HCT116 (cell line): ENCODE results near the gene GBP7. TPM values are rescaled to one million over a fixed set of nuclear protein-coding genes. Genes with fewer than 3 reads are reported as not detected.

Experiments
- ATAC-seq: fragments of 200-7000 bp; cut with Tn5 transposase; 2 replicates; pipeline ENCODE4 v1.9.1; 2020; ENCODE audit warnings: mild to moderate bottlenecking, moderate library complexity
- BruUV-seq: library from RNA; stranded (reverse); fragments of 400-500 nt; replicated peaks from 2 replicates; lab custom pipeline; 2021; lab: Mats Ljungman, UMichigan
- CTCF ChIA-PET: fragments of 300-600 bp; sonication (Branson Sonifier 250); formaldehyde crosslinking; loops from one replicate; lab custom pipeline; 2021; ENCODE audit warnings: antibody characterized with exemption; lab: Charles Lee
- POLR2A ChIA-PET: fragments of 300-600, 350-600 bp; sonication (Branson Sonifier 250); formaldehyde crosslinking; loops from one replicate; lab custom pipeline; 2021; ENCODE audit warnings: antibody characterized with exemption; lab: Charles Lee
- RAD21 ChIA-PET, 2 experiments: fragments of 300-600 bp; sonication (Branson Sonifier 250); formaldehyde crosslinking; loops; one replicate each; lab custom pipeline; 2023; ENCODE audit warnings: low total read pairs in 2 of 2; ENCODE audit not compliant: uncharacterized antibody in 2 of 2, unreplicated experiment in 2 of 2, low non-redundant PET in 1 of 2; lab: Charles Lee
- DNase-seq: peaks from one replicate; pipeline ENCODE4 v3.0.0-alpha.2; 2010; ENCODE audit warnings: low read depth, low spot score
- H2AFZ ChIP-seq: fragments of 200-600 bp; shearing (Covaris generic), sonication (generic); 2 replicates; pipeline ENCODE4 v1.6.1; 2017; ENCODE audit warnings: low read depth, mixed run types, mixed read lengths, antibody characterized with exemption, low read length; ENCODE audit not compliant: poor library complexity, severe bottlenecking
- H3K27ac ChIP-seq: 2 replicates; pipeline ENCODE4 v1.5.1; 2012; ENCODE audit warnings: low read depth, low read length
- H3K27me3 ChIP-seq: fragments of 200-600 bp; sonication (generic); 2 replicates; pipeline ENCODE4 v1.6.1; 2016; ENCODE audit warnings: mixed run types, low read length, mixed read lengths; ENCODE audit not compliant: insufficient read depth
- H3K36me3 ChIP-seq, 2 experiments: fragments of 200-500 bp in 1 of 2; fragments of 200-600 bp in 1 of 2; sonication (Bioruptor generic) in 1 of 2; sonication (generic) in 1 of 2; 2 replicates each; pipeline versions ENCODE4 v1.5.1 to v1.6.1; 2014 to 2016; ENCODE audit warnings: low read length in 2 of 2, inconsistent platforms in 1 of 2, mixed read lengths in 1 of 2, mixed run types in 1 of 2; ENCODE audit not compliant: insufficient read depth in 2 of 2, control insufficient read depth in 1 of 2
- H3K4me1 ChIP-seq, 2 experiments: fragments of 200-600 bp in 1 of 2; sonication (generic) in 1 of 2; 2 replicates each; pipeline versions ENCODE4 v1.5.1 to v1.6.1; 2012 to 2017; ENCODE audit warnings: low read length in 2 of 2, inconsistent platforms in 1 of 2, mild to moderate bottlenecking in 1 of 2, mixed read lengths in 1 of 2, mixed run types in 1 of 2, moderate library complexity in 1 of 2; ENCODE audit not compliant: insufficient read depth in 2 of 2, control insufficient read depth in 1 of 2
- H3K4me2 ChIP-seq: fragments of 200-600 bp; sonication (generic); 2 replicates; pipeline ENCODE4 v1.6.1; 2017; ENCODE audit warnings: mixed run types, low read length, mixed read lengths
- H3K4me3 ChIP-seq, 2 experiments: fragments of 200-600 bp in 1 of 2; sonication (generic) in 1 of 2; replicated peaks in 1 of 2; 2 replicates each; pipeline ENCODE4 v1.5.1; 2011 to 2016; ENCODE audit warnings: low read length in 2 of 2, control low read depth in 1 of 2, low read depth in 1 of 2, mild to moderate bottlenecking in 1 of 2, mixed read lengths in 1 of 2, mixed run types in 1 of 2
- H3K79me2 ChIP-seq: fragments of 200-600 bp; sonication (generic); 2 replicates; pipeline ENCODE4 v1.6.1; 2017; ENCODE audit warnings: mild to moderate bottlenecking, mixed run types, low read length, moderate library complexity, mixed read lengths; ENCODE audit not compliant: insufficient read depth
- H3K9ac ChIP-seq: fragments of 200-600 bp; sonication (generic); 2 replicates; pipeline ENCODE4 v1.6.1; 2016; ENCODE audit warnings: low read length, mixed read lengths
- H3K9me2 ChIP-seq: fragments of 200-600 bp; sonication (generic), shearing (Covaris generic); 2 replicates; pipeline ENCODE4 v1.6.1; 2017; ENCODE audit warnings: mixed run types, mild to moderate bottlenecking, moderate library complexity; ENCODE audit not compliant: insufficient read depth
- H3K9me3 ChIP-seq, 2 experiments: fragments of 200-500 bp in 1 of 2; fragments of 200-600 bp in 1 of 2; sonication (Bioruptor generic) in 1 of 2; sonication (generic) in 1 of 2; 2 replicates each; pipeline ENCODE4 v1.6.1; 2014 to 2017; ENCODE audit warnings: low read length in 2 of 2, mixed read lengths in 2 of 2, inconsistent platforms in 1 of 2, low read depth in 1 of 2, mild to moderate bottlenecking in 1 of 2, mixed run types in 1 of 2, moderate library complexity in 1 of 2; ENCODE audit not compliant: control insufficient read depth in 1 of 2, insufficient read depth in 1 of 2
- H4K20me1 ChIP-seq: fragments of 200-600 bp; sonication (generic), shearing (Covaris generic); 2 replicates; pipeline ENCODE4 v1.6.1; 2017; ENCODE audit warnings: mixed run types, mild to moderate bottlenecking, moderate library complexity; ENCODE audit not compliant: insufficient read depth
- CBX3 ChIP-seq: IDR thresholded peaks from 2 replicates; pipeline ENCODE4 v1.6.1; 2012; ENCODE audit warnings: low read depth
- CEBPB ChIP-seq: IDR thresholded peaks from 2 replicates; pipeline ENCODE4 v1.6.1; 2012; ENCODE audit warnings: low read depth
- EGR1 ChIP-seq: IDR thresholded peaks from 2 replicates; pipeline ENCODE4 v1.6.1; 2012; ENCODE audit warnings: low read depth
- EZH2 ChIP-seq: fragments of 200-600 bp; sonication (generic); IDR thresholded peaks from 2 replicates; pipeline ENCODE4 v1.6.1; 2017; ENCODE audit warnings: antibody characterized with exemption, mixed run types
- EZH2phosphoT487 ChIP-seq: fragments of 200-600 bp; IDR thresholded peaks from 2 replicates; pipeline ENCODE4 v1.6.1; 2018; ENCODE audit warnings: antibody characterized with exemption, borderline replicate concordance
- FOSL1 ChIP-seq: IDR thresholded peaks from 2 replicates; pipeline ENCODE4 v1.6.1; 2012; ENCODE audit warnings: low read depth
- MAX ChIP-seq: IDR thresholded peaks from 2 replicates; pipeline ENCODE4 v1.6.1; 2012
- POLR2A ChIP-seq: IDR thresholded peaks from 2 replicates; pipeline ENCODE4 v1.7.0; 2011; ENCODE audit warnings: borderline replicate concordance; ENCODE audit not compliant: insufficient read depth, insufficient read length; ENCODE audit errors: extremely low read depth
- RAD21 ChIP-seq: IDR thresholded peaks from 2 replicates; pipeline ENCODE4 v1.6.1; 2012; ENCODE audit warnings: low read depth, mild to moderate bottlenecking
- SIN3A ChIP-seq: IDR thresholded peaks from 2 replicates; pipeline ENCODE4 v1.6.1; 2012; ENCODE audit warnings: low read depth
- SP1 ChIP-seq: IDR thresholded peaks from 2 replicates; pipeline ENCODE4 v1.6.1; 2012; ENCODE audit warnings: low read depth
- SRF ChIP-seq: IDR thresholded peaks from 2 replicates; pipeline ENCODE4 v1.6.1; 2012; ENCODE audit warnings: low read depth
- TCF7L2 ChIP-seq: IDR thresholded peaks from 2 replicates; pipeline ENCODE4 v1.7.0; 2011; ENCODE audit warnings: borderline replicate concordance, inconsistent platforms; ENCODE audit not compliant: insufficient read depth, insufficient read length; ENCODE audit errors: extremely low read depth
- YY1 ChIP-seq: IDR thresholded peaks from 2 replicates; pipeline ENCODE4 v1.6.1; 2011; ENCODE audit warnings: low read length, low read depth, moderate library complexity, mild to moderate bottlenecking; ENCODE audit not compliant: insufficient replicate concordance; ENCODE audit errors: extremely low read depth
- ZFX ChIP-seq: fragments of 450-650 bp; IDR thresholded peaks from 2 replicates; pipeline ENCODE4 v1.6.1; 2017
- ZNF274 ChIP-seq: fragments of 200-500 bp; sonication (Bioruptor generic); IDR thresholded peaks from 2 replicates; pipeline ENCODE4 v1.6.1; 2014; ENCODE audit warnings: mild to moderate bottlenecking, low read depth, low read length, inconsistent platforms
- intact Hi-C: fragments of 100-400 bp; cut with micrococcal nuclease; formaldehyde crosslinking; loops from 2 replicates; pipeline ENCODE4 v1.10.0; 2022
- total RNA-seq: library from RNA; stranded (reverse); gene quantifications from one replicate; pipeline ENCODE4 v1.2.1, GENCODE V29; 2021; ENCODE audit not compliant: unreplicated experiment
- TF ChIP-seq, protein P1 (sequence below): IDR thresholded peaks from 2 replicates; pipeline ENCODE4 v1.6.1; 2012
- TF ChIP-seq, protein P2 (sequence below): IDR thresholded peaks from 2 replicates; pipeline ENCODE4 v1.6.1; 2012; ENCODE audit warnings: low read depth
- TF ChIP-seq, protein P3 (sequence below), 3 experiments: fragments of 200-600 bp in 1 of 3; sonication (generic) in 1 of 3; IDR thresholded peaks in 2 of 3; conservative IDR thresholded peaks in 1 of 3; 2 replicates each; pipeline ENCODE4 v1.5.1; 2012 to 2017; ENCODE audit warnings: low read depth in 2 of 3, low read length in 2 of 3, antibody characterized with exemption in 1 of 3, borderline replicate concordance in 1 of 3, control low read depth in 1 of 3, mild to moderate bottlenecking in 1 of 3, mixed read lengths in 1 of 3, mixed run types in 1 of 3, moderate library complexity in 1 of 3; ENCODE audit not compliant: insufficient read depth in 1 of 3
- TF ChIP-seq, protein P4 (sequence below): IDR thresholded peaks from 2 replicates; pipeline ENCODE4 v1.6.1; 2011; ENCODE audit warnings: mild to moderate bottlenecking, low read length, moderate library complexity; ENCODE audit not compliant: insufficient replicate concordance; ENCODE audit errors: extremely low read depth

The GBP7 gene
- total RNA-seq, 1 experiment from 2014 or later: not detected

DNA sequence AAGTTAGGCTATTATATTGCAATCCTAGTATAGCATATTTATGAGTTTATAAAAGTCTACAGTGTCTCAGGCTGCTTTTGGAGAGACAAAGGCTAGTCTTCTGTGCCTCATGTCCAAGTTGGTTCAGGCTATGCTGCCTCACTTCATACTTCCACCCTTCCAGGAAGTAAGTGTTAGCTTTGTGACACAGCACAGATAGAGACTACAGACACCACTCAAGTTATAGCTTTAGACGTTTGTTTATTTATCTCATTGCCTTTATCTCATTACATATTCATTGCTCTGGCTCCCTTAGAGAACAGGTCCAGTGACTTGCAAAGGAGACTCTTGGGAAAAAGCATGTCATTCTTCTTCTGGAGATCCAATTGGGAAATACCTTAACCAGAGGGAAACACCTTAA is 45.5 kb upstream of the GBP7 start:
- H3K9me3 ChIP-seq: no peaks in the 10 kb centered on the region
- no peak for TF ChIP-seq TCF7L2
- no peak for TF ChIP-seq EZH2phosphoT487
- no peak for TF ChIP-seq SRF
- TF ChIP-seq FOSL1: no peak
- no peak for TF ChIP-seq EZH2
- no peak for TF ChIP-seq YY1
- TF ChIP-seq ZNF274: no peak
- no peak for TF ChIP-seq POLR2A
- TF ChIP-seq RAD21: no peak
- no peak for TF ChIP-seq CEBPB
- no peak for TF ChIP-seq CBX3
- TF ChIP-seq MAX: no peak
- TF ChIP-seq, protein P1, sequence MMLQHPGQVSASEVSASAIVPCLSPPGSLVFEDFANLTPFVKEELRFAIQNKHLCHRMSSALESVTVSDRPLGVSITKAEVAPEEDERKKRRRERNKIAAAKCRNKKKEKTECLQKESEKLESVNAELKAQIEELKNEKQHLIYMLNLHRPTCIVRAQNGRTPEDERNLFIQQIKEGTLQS: no peak
- no peak for TF ChIP-seq EGR1
- TF ChIP-seq, protein P2, sequence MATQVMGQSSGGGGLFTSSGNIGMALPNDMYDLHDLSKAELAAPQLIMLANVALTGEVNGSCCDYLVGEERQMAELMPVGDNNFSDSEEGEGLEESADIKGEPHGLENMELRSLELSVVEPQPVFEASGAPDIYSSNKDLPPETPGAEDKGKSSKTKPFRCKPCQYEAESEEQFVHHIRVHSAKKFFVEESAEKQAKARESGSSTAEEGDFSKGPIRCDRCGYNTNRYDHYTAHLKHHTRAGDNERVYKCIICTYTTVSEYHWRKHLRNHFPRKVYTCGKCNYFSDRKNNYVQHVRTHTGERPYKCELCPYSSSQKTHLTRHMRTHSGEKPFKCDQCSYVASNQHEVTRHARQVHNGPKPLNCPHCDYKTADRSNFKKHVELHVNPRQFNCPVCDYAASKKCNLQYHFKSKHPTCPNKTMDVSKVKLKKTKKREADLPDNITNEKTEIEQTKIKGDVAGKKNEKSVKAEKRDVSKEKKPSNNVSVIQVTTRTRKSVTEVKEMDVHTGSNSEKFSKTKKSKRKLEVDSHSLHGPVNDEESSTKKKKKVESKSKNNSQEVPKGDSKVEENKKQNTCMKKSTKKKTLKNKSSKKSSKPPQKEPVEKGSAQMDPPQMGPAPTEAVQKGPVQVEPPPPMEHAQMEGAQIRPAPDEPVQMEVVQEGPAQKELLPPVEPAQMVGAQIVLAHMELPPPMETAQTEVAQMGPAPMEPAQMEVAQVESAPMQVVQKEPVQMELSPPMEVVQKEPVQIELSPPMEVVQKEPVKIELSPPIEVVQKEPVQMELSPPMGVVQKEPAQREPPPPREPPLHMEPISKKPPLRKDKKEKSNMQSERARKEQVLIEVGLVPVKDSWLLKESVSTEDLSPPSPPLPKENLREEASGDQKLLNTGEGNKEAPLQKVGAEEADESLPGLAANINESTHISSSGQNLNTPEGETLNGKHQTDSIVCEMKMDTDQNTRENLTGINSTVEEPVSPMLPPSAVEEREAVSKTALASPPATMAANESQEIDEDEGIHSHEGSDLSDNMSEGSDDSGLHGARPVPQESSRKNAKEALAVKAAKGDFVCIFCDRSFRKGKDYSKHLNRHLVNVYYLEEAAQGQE: no peak
- TF ChIP-seq, protein P3, sequence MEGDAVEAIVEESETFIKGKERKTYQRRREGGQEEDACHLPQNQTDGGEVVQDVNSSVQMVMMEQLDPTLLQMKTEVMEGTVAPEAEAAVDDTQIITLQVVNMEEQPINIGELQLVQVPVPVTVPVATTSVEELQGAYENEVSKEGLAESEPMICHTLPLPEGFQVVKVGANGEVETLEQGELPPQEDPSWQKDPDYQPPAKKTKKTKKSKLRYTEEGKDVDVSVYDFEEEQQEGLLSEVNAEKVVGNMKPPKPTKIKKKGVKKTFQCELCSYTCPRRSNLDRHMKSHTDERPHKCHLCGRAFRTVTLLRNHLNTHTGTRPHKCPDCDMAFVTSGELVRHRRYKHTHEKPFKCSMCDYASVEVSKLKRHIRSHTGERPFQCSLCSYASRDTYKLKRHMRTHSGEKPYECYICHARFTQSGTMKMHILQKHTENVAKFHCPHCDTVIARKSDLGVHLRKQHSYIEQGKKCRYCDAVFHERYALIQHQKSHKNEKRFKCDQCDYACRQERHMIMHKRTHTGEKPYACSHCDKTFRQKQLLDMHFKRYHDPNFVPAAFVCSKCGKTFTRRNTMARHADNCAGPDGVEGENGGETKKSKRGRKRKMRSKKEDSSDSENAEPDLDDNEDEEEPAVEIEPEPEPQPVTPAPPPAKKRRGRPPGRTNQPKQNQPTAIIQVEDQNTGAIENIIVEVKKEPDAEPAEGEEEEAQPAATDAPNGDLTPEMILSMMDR (IDR thresholded peaks at IDR 0.05 in 2 of 3, conservative IDR thresholded peaks at IDR 0.05 in 1 of 3; ENCODE audit: borderline replicate concordance in 1 of 3, insufficient read depth in 1 of 3, low read depth in 2 of 3, low read length in 2 of 3): no peak
- TF ChIP-seq, protein P4, sequence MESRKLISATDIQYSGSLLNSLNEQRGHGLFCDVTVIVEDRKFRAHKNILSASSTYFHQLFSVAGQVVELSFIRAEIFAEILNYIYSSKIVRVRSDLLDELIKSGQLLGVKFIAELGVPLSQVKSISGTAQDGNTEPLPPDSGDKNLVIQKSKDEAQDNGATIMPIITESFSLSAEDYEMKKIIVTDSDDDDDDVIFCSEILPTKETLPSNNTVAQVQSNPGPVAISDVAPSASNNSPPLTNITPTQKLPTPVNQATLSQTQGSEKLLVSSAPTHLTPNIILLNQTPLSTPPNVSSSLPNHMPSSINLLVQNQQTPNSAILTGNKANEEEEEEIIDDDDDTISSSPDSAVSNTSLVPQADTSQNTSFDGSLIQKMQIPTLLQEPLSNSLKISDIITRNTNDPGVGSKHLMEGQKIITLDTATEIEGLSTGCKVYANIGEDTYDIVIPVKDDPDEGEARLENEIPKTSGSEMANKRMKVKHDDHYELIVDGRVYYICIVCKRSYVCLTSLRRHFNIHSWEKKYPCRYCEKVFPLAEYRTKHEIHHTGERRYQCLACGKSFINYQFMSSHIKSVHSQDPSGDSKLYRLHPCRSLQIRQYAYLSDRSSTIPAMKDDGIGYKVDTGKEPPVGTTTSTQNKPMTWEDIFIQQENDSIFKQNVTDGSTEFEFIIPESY: no peak
- no peak for TF ChIP-seq ZFX
- no peak for TF ChIP-seq SIN3A
- TF ChIP-seq SP1: no peak
- no peak overlapping the region for H3K4me2 ChIP-seq
- BruUV-seq: no TSS peak
- intact Hi-C loops: no loop called here
- no peaks in the 10 kb centered on the region for H3K79me2 ChIP-seq
- no peaks in the 10 kb centered on the region for H3K27me3 ChIP-seq
- ChIA-PET POLR2A (no interaction called here), CTCF (no interaction called here), RAD21 (no interaction called here)
- H2AFZ ChIP-seq: no peak overlapping the region
- H3K9ac ChIP-seq: no peak overlapping the region
- no peak overlapping the region for H3K4me3 ChIP-seq
- H3K4me1 ChIP-seq: no peaks in the 10 kb centered on the region
- H3K36me3 ChIP-seq: no peaks in the 10 kb centered on the region
- no peaks in the 10 kb centered on the region for H4K20me1 ChIP-seq
- no peaks in the 10 kb centered on the region for H3K9me2 ChIP-seq
- DNase-seq (no peak), ATAC-seq (no peak)
- H3K27ac ChIP-seq: no peak overlapping the region
